ENCODE results near the gene MON1A.

MON1A gene

DNA sequence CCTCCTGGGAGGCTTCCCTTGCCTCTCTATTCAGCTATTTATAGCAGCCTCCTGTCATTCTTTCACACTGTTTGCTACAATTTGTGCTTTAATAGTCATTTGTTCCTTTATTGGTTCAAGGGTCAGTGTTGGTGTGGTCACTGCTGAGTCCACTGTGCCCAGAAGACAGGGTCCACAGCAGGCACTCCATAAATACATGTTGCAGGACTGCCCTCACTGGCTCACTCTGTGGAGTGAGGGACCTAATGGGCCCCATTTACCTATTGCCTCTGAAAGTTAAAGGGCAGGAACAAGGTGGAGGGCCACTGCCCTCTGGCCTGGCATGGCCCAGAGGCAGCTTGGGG is 42.7 kb downstream of the MON1A start:
- DNase-seq: no peak

DNA sequence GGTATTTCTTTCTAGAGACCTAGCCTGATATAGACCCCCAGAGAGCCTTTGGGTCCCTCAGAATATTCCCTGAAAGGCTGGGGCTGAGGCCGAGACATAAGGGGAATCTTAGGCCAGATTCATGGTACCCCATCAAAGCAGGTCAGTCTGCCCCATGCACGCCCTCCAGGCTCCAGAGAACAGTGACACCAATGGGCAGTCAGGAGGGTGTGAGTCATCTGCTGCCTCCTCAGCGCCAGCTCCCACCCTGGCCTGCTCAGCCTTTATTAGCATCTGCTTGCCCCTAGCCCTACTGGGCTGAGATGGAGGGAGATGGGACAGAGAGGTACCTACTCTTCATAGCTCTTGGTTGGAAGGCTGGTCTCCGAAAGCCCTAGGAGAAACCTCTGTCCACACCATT is 45.6 kb downstream of the MON1A start:
- no peak for DNase-seq

DNA sequence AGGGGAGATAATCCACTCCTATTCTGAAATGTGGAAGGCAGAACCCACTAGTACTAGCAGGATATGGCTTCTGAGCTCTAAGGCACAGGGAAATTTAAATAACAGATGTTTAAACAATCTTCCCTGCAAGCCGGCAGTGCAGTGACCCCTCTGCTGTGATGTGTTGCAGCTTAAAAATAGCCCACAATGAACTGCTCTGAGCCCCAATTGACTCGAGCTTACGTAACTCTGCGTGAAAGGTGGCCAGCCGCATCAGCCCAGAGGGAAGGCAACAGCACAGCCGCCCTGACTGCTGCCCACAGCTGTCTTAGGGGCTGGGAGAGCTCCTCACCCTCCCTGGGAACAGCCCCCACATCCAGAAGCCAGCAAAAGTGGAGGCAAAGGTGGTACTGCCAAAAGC is 47.4 kb downstream of the MON1A start:
- DNase-seq: no peak

GRCh38 chr3:49880581-49881315 is 48.9 kb downstream of the MON1A start:
- DNase-seq: no peak

GRCh38 chr3:49879721-49880120 is 49.9 kb downstream of the MON1A start:
- DNase-seq: no peak

GRCh38 chr3:49878686-49879085 is 50.9 kb downstream of the MON1A start:
- DNase-seq: no peak

GRCh38 chr3:49877716-49878115 is 51.9 kb downstream of the MON1A start:
- DNase-seq: no peak

DNA sequence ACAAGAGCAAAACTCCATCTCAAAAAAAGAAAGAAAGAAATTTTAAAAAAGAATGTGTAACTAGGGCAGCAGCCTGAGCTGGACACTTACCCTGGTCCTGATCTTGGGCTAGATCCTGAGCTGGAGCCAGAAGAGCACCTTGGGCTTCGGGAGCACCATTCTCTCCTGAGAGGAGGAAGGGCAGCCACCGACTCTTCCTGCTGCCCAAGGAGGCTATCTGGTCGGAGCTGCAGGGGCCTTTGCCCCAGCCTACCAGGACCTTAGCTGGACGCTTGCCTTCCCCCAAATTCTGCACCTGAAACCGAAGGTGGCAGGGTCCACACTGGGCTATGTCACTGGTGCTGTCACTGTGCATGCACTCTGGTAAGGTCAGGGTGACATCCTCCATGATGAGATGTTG is 53.0 kb downstream of the MON1A start:
- no peak for DNase-seq

DNA sequence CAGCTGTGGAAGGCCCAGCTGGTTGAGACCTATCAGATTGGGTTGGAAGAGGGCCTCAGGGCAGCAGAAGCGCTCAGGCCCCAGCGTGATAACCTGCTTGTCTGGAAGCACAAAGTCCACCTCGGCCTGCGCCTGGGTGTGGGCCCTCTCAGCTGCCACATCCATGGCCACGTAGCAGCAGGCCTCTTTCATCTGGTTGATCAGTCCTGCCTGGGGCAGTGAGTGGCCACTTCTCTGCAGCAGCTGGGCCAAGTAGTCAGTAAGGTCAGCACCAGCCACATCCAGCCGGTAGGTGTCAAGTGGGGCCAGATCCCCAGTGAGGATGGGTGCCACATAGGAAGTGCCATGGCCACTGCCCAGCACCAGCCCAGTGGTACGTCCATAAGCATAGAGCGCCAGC is 56.0 kb downstream of the MON1A start:
- no peak for DNase-seq

GRCh38 chr3:49872801-49873281 is 56.8 kb downstream of the MON1A start:
- peak; percentile 37 for DNase-seq

DNA sequence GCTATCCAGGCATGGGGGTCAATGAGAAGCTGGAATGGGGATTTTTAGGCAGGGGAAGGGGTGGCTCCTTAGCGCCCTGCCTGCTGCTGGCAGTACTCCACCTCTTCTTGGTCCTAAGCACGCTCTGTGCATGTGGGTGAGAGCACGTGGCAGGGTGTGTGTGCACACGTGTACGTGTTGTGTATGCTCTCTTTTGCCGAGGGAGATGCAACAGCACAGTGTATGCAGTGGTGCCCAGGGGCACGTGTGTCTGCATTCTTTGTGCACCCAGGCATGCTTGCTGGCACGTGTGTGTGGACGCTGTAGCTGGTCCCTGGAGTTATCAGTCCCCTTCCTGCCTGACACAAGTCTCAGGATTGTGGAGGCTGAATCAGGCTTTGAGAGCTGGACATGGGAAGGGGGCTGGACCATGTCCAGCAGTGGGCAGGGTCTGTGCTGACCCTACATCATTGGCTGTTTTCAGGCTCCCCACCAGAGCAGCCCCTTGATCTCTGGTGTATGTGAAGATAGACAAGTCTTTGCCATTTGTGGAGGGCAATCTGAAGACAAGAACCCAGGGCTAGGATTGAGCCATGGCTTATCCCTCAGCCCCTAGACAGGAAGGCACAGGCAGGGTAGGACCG is 58.0 kb downstream of the MON1A start:
- no peak for DNase-seq

DNA sequence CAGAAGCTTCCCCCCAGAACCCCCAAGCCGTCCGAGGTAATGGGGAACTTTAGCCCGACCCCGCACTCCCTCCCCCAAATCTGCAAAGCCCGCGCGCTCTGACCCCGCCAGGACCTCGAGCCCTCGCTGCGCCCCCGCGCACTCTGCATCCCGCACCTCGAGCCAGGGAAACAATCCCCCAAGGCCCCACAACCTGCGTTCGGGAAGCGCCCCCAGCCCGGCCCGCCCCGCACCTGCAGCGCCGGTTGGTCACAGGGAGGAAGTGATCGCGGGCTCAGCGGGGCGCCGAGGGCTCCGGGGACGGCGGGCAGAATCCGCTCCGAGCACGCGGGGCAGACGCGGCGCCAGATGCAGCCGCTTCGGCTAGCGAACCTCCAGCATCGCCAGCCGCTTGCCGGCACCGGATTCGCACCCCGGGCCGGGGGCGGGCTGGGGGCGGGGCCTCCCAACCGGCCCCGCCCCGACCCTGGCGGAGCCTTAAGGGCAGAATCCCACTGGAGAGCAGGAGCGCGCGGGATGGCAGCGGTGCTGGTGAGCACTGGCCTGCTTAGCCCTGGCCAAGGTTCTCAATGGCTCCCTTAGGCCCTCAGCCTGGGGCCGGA is 60.0 kb downstream of the MON1A start, which contains the start of gene CAMKV:
Gene CAMKV, minus strand, starts transcription at position 382 of the 602 bp plus-strand sequence. CDS start 7,518 bp downstream, outside the sequence.
- peak; percentile 22 for DNase-seq

- DNase-seq: no peak
Observed at GRCh38 chr3:49868862-49869466, 60.6 kb downstream of the MON1A start.

GRCh38 chr3:49867871-49868321 is 61.7 kb downstream of the MON1A start:
- DNase-seq: no peak

DNA sequence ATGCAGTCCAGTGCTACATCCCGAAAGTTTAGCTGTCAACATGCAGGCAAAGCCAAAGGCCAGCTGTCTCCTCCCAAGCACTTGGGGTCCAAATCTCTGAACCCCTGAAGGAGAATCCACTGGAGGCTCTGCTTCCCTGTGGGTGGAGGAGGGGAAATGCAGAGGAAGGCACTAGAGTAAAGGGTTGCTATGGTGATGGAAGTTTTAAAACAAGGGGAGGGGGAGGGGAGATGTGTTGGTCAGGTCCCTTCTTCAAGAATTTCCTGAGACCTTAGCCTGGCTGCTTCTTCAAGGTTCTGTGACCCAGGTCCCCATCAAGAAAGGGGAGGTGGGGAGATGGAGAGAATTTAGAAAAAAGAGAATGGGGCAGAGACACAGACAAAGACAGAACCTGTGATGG is 62.2 kb downstream of the MON1A start:
- DNase-seq: no peak

DNA sequence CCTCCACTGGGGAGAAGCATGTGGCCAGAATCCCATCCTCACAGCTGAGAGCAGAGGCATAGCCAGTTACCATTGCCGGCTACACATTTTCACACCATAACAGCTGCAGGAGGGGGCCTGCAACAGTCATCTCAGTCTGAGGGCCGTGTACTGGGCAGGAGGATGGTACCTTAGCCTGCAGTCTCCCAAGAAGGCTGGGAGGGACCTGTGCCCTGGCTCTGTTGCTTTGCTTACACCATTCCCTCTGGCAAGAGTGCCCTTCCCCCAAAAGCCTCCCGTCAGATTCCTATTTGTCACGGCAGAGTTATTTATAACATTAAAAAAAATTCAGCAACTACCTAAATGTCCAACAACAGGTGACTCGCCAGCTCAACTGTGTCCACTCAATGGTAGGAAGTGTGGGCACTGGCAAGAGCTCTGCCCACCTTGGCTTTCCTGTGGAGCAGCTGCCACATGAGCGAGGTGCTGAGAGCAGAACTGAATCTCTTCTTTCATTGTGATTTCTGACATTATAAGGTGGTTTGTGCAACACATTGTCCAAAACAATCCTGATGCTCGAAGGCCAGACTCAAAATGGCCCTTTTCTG is 64.3 kb downstream of the MON1A start:
- DNase-seq: no peak

GRCh38 chr3:49864505-49864904 is 65.1 kb downstream of the MON1A start:
- DNase-seq: no peak

- no peak for DNase-seq
Observed at GRCh38 chr3:49859576-49860305, 69.9 kb downstream of the MON1A start.

Data from stimulated activated CD4-positive, alpha-beta T cell treated with anti-CD3 and anti-CD28 coated beads, Interleukin-1b, Interleukin-23, amount 100 ng/mL, for 48 hours (primary cell).